Stimulated activated CD4-positive, alpha-beta T cell treated with anti-CD3 and anti-CD28 coated beads, Interleukin-1b, Interleukin-23, amount 100 ng/mL, for 48 hours (primary cell): ENCODE measurements around the gene RPL29.

Experiments used
- DNase-seq: peaks from one replicate; pipeline ENCODE4 v3.0.0-alpha.2; 2020

The RPL29 gene

DNA sequence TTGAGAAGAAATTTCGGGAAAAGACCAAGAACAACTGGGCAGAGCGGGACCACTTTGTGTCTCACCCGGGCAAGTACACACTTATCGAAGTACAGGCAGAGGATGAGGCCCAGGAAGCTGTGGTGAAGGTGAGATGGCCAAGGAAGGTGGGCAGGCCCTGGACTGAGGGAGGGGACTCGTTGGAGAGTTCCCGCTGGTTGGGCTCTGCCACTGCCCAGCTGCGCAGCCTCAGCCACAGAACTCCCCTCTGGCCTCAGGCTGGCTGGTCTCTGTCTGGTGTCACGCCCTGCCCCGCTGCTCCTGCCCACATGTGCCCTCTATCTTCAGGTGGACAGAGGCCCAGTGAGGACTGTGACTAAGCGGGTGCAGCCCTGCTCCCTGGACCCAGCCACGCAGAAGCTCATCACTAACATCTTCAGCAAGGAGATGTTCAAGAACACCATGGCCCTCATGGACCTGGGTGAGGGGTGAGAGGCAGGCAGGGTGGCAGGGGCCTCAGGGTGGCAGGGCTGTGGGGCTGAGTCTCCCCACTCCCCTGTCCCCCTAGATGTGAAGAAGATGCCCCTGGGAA is 51.2 kb downstream of the RPL29 start:
- no peak for DNase-seq
